ENCODE measurements around the gene AFF3.

AFF3 gene

DNA sequence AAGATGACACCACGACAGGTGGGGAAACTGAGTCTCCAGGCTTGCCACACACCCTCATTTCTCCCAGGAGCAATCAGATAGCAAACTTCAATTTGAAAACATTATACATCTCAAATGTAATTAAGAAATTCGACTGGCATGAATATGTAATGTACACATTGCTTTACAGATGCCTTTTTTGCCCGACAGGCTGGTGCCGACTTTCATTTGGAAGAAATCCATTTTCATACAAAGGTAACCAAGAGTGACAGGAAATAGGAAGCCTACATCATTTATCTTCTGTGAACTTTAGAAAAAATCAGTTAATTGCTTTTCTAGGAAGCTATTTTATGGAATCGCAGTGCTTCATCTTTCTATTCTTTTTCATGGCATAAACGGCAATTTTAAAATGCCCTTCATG lies 140.3 kb downstream of the AFF3 start:
- no peak for DNase-seq

DNA sequence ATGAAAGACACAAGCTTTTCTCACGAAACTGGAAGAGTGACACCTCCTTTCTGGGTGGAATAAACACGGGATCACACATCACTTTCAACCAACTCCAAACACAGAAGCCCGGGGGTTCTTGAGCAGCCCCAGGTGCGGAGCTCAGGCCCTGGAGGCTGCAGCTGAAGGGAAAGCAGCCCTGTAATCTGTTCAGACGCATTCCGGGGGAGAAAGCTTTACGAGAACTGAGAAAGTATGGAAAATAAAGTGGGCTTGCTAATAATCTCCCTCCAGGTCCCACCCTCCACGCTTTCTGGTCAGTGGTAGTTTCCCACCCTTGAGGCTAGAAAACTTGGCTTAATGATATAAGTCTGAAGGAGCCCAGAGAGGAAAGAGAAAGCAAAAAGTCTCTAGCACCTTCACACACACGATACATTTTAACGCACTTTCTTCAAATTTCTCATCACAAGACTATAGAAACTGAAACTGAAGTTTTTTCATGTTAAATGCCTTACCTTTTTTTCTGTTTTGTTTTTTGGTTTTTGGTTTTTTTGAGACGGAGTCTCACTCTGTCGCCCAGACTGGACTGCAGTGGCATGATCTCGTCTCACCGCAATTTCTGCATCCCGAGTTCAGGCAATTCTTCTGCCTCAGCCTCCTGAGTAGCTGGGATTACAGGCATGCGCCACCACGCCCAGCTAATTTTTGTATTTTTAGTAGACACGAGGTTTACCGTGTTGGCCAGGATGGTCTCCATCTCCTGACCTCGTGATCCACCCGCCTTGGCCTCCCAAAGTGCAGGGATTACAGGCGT lies 141.3 kb downstream of the AFF3 start:
- DNase-seq = no peak

DNA sequence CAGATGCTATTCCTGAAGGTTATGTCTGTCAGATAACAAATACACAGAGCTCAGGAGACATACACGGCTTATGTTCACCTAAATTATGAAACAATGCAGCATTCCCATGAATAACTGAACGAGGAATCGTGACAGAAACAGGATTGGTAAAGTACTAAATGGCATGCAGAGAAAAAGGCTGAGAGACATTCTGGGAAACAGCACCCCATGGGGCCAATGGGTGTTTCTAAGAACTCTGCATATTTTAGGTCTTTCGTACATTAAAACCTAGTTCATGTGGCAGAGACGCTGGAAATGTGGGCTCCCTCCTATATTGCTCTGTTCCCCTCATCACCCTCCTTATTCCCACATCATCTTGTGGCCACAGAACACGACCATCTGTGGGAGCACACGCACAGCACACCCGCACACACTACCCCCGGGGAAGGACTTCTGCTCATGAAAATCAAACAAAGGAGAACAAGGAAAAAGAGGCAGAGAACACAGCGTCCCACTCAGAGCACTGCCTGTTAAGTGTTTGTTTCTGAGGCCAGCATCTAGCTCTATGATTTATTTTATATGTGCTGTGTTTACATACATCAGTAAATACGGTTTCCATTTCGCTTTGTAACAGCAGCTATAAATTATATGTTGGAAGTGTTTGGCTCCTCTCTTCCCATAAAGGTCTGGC lies 143.6 kb downstream of the AFF3 start:
- no peak for DNase-seq

DNA sequence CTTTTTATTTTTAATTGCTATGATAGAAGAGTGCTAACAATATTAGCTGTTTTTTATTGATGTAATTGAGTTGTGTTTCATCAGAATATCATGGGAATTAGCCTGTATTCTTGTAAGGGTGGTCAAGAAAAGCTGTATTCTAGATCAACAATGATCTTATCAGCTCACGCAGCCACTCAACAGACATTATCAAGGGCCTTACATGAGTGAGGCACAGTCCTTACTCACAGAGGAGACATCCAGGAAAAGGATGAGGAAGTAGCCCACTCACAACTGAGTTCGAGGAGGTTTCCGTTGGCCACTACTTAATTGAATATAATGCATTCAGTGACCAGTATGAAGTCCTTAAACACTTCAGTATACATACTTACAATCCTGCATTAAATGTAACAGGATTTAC lies 152.5 kb downstream of the AFF3 start:
- no peak for DNase-seq

DNA sequence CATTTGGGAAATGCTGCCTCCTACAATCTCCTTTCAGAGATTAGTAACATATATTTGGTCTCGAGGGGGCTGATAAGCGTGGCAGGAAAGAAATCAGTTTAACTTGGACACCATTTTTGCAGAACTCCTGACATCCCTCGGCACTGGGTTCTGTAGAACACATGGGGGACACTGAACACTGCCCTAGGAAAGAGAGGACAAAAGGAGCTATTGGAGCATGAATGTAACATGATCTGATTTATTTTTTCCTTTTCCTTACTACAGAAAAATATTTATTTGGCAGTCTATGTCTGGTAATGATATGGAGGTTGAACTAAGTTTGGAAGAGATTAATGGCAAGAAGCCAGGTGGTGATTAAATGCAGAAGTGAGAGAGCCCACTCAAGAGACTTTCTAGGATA lies 153.8 kb downstream of the AFF3 start:
- DNase-seq = no peak

DNA sequence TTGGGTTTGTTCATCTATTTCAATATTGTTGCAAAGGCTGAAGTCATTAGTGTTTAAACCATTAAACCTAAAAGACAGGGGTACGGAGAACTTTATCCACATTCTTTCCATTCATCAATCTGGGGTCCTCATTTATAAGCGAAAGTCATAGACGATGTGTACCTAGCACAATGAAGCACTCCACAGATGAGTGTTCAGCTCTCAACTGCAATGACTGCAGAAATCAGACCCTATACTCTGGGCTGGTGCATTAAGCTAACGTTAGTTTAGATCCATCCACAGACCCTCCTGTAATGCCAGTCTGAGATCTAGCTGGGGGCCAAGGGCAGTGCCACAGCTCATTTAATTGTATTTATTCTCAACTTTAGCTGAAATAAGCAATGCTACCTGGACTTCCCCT lies 155.2 kb downstream of the AFF3 start:
- no peak for DNase-seq

DNA sequence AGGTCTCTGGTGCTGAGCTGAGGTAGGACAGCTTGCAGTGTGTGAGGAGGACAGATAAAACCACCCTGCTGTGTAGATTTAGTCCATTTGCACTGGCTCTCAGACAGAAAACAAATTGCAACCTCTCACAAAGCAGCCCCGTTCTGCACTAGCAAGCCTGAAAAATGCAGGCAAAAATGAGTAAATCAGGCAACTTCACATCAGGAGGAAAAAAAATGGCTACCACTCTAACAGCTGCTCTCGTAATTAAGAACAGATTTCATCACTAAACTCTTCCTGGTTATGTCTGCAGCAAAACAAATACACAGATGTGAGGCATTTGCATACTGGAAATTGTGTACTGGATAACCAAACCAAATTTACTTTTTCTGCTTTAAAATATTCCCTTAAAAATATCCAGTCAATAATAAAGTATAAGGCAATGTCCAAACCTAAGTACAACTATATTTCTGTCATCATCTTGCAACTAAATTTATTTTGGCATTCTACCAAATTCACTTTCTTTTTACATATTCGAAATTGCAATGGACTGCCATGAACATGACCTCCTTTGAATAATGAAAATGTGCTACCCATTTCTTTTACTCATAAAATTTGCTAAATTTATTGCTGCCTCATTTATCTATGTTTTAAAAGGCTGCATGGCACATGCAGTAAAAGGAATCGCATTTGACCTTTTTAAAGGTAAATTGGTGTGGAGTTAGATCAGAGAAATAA lies 157.4 kb downstream of the AFF3 start:
- DNase-seq = no peak

DNA sequence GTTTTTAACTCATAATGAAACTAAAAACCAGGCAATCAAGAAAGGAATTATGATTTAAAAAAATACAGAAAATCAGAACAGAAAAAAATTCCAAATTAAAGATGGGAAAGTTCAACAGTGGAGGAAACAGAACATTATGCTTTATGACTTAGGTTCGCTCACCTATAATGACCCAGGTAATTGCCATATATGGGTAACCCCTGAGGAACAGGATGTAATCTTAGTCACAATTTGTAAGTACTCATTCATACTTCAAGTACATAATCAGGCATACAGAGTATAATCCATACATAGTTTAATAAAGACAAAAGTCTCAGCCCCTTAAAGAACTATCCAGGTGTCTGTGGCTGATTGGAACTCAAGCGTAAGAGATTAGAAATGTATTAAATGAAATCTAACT lies 159.6 kb downstream of the AFF3 start:
- no peak for DNase-seq

DNA sequence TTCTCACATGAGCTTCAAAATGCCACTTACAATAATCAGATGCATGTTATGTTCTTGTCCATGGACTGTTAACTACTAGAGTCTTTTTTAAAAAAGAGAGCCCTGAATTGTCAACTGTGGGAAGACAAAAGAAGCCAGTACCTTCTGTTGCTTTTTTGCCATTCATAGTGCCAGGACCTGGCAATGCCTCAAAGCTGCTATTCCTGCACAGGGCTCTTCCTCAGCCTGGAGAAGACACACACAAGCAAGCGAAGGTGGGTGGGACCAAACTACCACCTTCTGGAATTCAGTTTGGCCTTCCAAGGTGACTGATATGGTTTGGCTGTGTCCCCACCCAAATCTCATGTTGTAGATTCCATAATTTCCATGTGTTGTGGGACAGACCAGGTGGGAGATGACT lies 160.6 kb downstream of the AFF3 start:
- DNase-seq = no peak

DNA sequence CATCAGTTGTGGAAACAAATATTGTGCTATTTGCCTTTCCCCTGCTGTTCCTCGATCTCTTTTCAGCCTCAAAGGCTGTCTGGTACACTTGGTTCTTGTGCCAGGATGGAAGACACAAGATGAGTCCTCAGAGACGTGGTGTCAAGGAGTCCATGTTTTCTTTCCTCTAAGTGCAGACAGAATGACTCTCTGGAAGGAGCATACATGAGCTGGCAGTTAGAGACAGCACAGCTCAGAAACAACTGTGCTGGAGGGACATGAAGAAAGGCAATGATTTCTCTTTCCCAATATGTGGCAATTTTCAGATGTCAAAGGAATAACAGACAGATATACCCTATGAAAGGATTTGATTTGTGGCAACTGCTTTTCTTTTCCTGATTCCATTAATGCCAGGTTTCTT lies 162.2 kb downstream of the AFF3 start:
- no peak for DNase-seq

DNA sequence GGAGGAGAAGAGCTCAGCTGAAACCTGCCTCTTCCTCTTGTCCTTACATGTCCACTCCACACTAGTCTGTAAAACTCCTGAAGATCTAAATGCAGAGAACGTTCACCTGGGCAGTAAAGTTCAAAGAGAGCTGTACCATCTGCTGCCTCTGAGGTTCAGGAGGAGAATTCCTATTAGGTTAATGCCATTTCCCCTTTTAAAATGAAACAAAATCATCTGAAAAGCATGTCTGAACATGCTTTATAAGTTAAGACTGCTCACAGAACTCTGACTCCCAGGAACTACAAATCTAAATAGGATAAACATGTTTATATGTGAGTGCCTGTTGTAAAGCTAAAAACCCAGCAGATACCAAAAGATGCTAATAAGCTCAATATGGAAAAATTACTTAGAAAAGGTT lies 164.4 kb downstream of the AFF3 start:
- no peak for DNase-seq

DNA sequence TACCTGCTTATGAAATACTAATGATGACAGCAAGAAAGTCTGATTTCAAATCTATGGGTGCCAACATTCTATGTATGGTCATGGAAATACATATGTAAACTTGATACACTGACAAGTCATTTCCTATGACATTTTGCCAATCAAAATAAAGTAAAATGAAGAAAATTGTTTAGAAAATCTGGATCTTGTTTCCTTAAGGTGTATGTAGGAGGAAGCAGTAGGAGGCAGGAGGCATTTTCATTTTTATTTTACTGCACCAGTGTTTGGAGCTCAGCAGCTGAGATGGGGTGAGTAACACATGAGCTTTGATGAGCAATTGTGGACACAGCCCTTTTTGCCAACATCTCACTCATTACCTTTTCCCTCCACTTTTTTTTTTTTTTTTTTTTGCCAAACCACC lies 167.0 kb downstream of the AFF3 start:
- no peak for DNase-seq

DNA sequence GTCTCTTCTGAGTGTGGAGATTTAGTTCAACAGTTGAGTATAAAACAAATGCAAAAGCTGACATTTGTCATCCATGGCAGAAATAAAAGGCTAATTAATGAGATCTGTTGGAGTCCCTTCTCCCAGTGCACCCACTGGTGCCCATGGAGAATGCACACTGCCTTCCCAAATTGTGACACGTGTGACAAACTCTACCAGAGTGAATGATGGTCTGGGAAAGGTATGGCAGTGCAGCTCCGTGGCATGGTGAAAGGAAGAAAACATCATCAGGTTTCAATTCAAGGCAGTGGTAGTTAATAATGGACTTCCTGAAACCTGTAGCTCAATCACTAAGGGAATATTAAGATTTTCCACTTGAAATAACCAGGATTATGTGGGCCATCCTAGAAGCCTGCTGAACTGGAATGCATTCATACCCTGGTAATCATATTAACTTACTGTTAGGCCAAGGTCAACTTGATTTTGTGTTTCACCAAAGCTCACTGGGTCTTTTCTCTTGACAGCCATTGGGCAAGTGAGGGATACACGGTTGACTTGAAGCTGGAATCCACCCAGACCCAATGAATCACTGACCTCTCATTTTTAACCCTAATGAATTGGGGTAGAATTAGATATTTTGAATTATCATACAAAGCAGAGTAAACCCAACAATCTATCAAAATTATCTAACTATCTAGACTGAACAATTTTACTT lies 167.6 kb downstream of the AFF3 start:
- no peak for DNase-seq

DNA sequence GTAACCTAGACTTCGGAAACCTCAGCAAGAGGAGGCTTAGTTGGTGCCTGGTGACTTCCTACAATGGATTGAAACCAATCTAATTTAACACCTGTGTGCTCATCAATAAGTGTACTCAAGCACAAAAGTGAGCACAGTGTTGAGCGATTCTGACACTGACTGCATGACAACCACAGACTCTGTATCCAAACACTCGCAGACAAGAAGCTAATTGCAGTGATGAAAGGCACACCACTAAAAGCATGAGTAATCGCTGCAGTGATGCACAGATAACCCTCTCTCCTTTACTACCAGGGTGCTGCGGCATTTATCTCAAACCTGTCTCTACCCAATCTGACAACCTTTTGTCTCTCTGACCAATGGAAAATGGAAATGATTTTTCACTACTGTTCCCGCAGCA lies 168.1 kb downstream of the AFF3 start:
- no peak for DNase-seq

DNA sequence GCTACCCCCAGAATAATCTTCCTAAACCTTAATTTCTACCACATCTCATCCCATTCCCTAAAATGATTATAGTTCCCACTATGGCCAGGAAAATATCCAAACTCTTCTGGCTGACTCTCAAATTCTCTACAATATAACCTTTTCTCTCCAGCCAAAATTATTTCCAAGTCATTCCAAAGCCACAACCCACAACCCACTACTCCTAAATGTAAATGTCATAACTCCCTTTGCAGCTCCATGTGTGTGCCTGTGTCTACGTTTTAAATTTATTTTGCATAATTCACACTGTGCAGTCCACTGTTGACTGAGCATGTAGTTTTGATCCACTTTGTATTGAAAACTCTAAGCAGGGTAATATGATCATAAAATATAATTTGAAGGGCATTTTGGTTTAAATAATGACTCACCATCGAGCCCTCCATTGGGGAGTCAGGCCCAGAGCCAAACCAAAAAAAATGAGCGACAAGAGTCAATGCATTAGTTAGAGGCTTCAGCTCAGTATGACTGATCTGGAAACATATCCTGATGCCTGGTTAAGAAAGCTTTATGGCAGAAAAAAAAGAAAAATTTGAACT lies 171.0 kb downstream of the AFF3 start:
- no peak for DNase-seq

DNA sequence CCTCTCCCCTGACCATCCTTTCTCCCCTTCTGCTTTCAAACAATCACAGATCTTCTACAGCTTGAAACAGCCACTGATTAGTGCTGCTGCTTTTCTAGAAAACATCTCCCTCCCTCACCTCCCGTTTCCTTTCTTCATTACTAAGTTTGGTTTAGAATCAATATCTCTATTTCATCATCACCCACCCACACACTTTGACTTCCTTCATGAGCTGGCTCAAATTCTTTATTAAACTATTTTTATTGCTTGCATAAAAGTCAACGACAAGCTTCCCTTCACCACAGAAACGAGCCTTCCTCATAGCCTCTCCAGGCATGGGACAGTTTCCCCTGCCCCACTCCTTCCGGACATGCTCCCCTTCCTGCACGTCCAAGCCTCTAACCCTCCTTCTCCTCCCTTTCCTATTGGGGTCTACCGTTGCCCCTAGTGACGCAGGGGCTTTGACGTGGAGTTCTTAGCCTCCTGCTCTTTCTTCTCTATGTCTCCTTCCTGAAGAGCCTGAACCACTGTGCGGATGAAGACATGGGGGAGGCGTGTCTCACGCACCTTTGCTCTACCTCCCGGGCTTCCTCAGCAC lies 172.0 kb downstream of the AFF3 start:
- DNase-seq = no peak

DNA sequence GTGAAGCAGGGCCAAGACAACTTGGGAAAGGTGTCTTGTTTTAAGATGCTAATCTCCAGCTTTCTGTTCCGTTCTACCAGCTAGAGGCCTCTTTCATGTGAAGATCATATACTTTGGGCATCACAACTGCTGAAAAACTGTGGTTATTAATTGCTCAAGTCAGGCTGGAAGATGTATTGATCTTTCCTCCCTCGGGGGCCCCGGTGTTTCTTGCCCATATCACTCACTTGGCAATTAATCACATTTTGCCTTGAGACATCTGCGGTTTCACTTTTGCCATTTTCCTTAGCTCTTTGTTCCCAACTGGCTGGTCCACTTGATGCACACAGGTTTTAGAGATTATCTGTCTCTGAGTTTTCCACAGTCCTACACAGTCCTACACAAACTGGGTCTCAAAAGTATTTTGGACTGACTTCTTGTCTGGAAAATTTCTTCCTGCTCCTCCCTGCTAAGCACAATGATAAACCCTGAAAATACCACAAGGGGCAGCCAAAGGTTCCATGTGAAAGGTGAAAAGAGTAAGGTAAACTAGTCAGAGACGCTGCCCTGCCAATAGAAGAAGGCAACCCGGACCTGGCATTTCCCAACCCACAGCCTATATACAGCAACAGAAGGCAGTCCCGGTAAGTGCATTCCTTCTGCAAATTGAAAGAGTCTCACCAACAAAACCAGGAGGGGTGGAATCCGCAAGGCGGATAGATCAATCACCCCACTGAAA lies 181.0 kb downstream of the AFF3 start:
- DNase-seq = no peak

DNA sequence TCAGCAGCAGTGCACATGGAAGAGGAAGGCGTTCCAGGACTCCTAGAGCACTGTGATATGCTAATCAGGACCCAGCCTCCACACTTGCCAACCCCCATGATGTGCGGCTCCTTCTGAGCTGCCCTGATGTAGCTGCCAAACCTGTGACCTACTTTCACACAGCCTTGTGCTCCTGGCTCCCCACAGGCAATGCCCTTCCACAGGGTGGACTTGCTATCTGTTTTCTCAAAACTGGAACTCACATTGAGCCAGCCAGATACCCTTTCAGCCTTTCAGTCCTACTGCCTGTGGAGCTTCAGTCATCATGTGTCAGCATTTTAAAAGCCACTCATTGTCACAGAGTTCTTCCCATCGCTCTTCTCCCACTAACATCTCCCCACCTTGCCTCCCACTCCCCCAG lies 181.6 kb downstream of the AFF3 start:
- DNase-seq = no peak

DNA sequence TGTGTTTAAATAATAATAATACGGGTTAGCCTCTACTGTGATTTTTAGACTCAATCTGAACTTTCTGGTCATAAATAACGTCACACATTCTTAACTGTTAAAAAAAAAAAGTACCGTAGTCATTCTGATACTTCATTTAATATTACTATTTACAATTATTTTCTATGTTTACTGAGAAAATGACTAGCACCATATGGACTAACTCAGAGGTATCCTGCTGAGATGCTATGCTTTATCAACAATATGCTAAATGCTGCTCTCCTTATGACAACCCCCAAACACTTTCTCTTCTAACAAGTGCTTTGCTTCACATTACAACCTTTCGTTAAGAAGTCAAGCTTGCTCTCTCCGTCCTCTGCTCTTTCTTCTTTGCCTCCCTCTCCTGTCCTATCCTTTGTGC lies 182.1 kb downstream of the AFF3 start:
- DNase-seq = no peak

DNA sequence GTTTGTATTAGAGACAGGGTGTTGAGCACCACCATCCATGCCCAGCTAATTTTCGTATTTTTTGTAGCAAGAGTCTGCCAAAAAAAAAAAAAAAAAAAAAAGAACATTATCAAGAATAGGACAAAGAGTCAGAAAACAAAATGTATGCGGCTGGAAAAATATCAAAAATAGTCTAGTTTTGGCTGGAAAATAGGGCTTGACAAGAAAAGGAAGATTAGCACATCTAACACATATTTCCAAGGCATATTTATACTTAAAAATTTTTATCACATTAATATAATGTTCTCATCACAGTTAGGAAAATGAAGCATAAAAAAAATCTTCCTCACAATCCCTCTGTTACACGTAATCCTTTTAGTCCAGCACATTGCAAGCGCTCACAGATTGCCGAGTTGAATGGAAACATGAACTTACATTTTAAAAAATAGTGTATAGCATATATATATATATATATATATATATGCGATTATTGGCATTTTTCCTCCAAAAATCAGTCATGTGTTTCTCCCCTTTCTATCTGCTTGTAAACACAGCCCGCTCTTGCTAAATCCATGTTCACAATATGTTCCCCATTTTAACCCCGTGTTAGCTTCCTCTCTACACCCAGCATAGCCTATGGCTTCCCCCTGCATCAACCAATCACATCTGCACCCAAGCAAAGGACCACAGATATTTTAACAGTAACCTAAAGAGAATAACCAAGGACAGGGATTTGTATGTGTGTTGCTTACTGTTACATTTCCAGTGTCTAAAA lies 183.0 kb downstream of the AFF3 start:
- no peak for DNase-seq

All from NCI-H187 (cell line).